Measurements from ENCODE around the gene OVCA2. TPM values are rescaled to one million over a fixed set of nuclear protein-coding genes. Genes with fewer than 3 reads are reported as not detected.

The OVCA2 gene
- total RNA-seq, 2 donors from 2014 or later: 17.1 to 36.3 TPM

DNA sequence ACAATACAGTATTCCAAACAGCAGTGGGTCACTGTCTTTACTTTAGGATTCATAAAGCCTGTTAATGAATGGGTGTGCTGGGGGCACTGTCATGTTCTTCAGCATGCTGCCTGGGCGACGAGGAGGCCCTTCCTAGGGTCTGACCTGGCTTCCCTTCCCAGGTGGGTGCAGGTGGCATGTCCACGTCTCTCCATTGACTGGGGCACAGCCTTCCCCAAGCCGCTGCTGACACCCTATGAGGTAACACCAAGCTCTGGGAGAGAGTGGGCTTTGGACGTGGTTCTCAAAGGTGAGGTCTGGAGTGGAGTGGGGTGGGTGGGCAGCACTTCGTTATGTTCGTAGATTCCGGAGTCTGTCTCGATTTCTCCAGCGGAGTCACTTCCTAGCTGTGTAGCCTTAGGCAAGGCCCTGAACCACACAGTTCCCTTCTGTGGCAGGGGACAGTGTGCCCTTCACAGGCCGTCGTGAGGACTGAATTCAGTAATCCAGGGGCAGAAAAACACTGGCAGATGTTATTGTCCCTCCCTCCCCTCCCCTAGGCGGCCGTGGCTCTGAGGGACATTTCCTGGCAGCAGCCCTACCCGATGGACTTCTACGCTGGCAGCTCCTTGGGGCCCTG is 771 bp upstream of the OVCA2 start:
- TF ChIP-seq POLR2A (IDR thresholded peaks at IDR 0.05): no peak
- TF ChIP-seq, protein P1, sequence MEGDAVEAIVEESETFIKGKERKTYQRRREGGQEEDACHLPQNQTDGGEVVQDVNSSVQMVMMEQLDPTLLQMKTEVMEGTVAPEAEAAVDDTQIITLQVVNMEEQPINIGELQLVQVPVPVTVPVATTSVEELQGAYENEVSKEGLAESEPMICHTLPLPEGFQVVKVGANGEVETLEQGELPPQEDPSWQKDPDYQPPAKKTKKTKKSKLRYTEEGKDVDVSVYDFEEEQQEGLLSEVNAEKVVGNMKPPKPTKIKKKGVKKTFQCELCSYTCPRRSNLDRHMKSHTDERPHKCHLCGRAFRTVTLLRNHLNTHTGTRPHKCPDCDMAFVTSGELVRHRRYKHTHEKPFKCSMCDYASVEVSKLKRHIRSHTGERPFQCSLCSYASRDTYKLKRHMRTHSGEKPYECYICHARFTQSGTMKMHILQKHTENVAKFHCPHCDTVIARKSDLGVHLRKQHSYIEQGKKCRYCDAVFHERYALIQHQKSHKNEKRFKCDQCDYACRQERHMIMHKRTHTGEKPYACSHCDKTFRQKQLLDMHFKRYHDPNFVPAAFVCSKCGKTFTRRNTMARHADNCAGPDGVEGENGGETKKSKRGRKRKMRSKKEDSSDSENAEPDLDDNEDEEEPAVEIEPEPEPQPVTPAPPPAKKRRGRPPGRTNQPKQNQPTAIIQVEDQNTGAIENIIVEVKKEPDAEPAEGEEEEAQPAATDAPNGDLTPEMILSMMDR (IDR thresholded peaks at IDR 0.05): no peak
- Histone ChIP-seq H3K27me3 (no peaks in the 10 kb centered on the region), H3K4me3 (peak overlapping the region in 1 of 2 donors; percentile 90), H3K9me3 (no peaks in the 10 kb centered on the region), H3K36me3 (replicated peaks in 1 of 2; ENCODE audit: insufficient read depth in 1 of 2, low read depth in 2 of 2) (peaks cover 0 to 15% of the 10 kb centered on the region in 2 donors), H3K4me1 (peaks cover 26% of the 10 kb centered on the region), H3K27ac (peak overlapping the region; percentile 66 to 90 (median 83))
- 43 to 52% methylated on average over 11 to 16 of the region's 16 CpGs for WGBS, 2 donors
- intact Hi-C loops (cut with DNase I): no loop called here
- DNase-seq (peak in 1 of 4 donors; percentile 60), ATAC-seq (no peak)

DNA sequence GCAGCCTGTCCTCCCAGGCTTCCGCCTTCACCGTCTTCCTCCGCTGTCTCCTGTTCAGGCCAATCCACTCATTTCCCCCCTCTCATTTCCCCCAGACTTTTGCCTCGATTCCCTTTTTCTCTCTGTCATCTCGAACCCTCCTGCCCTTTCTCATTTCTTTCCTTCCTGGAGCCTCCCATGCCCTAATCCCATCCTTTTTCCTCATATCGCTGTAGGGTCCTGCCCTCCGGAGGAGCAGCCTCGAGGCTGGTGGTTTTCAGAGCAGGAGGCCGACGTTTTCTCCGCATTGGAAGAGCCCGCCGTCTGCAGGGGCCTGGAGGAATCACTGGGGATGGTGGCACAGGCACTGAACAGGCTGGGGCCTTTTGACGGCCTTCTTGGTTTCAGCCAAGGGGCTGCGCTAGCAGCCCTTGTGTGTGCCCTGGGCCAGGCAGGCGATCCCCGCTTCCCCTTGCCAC is 597 bp downstream of the OVCA2 start:
- WGBS, 2 donors: 18 to 20% methylated on average over 17 of the region's 17 CpGs
- ATAC-seq (no peak), DNase-seq (no peak)
- peak overlapping the region; percentile 50 to 90 for H3K4me3 ChIP-seq
- peaks cover 26% of the 10 kb centered on the region for H3K4me1 ChIP-seq
- H3K27me3 ChIP-seq: no peaks in the 10 kb centered on the region
- TF ChIP-seq, protein P1 (IDR thresholded peaks at IDR 0.05): no peak
- no peaks in the 10 kb centered on the region for H3K9me3 ChIP-seq
- H3K27ac ChIP-seq: peak overlapping the region; percentile 74 to 90 (median 83)
- H3K36me3 ChIP-seq (replicated peaks in 1 of 2; ENCODE audit: insufficient read depth in 1 of 2, low read depth in 2 of 2): peaks cover 0 to 8% of the 10 kb centered on the region in 2 donors
- intact Hi-C loops (cut with DNase I): no loop called here

DNA sequence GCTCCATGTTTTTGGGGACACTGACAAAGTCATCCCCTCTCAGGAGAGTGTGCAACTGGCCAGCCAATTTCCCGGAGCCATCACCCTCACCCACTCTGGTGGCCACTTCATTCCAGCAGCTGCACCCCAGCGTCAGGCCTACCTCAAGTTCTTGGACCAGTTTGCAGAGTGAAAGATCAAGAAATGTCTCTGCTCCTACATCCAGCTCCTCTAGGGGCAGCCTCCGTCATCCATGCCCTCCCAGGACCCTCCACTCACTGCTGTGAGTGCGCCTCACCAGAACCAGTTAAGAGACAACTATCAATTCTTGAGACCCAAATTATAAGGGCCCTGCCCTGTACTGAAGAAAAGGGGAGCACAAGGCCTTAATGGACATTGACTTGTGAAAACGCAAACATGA is 1.1 kb downstream of the OVCA2 start:
- WGBS, 2 donors: 82 to 86% methylated on average over 5 of the region's 5 CpGs
- Histone ChIP-seq H3K4me3 (no peak overlapping the region), H3K27ac (no peak overlapping the region), H3K4me1 (peaks cover 26% of the 10 kb centered on the region), H3K36me3 (replicated peaks in 1 of 2; ENCODE audit: insufficient read depth in 1 of 2, low read depth in 2 of 2) (peaks cover 0 to 5% of the 10 kb centered on the region in 2 donors), H3K27me3 (peaks cover 0 to 1% of the 10 kb centered on the region in 2 donors), H3K9me3 (no peaks in the 10 kb centered on the region)
- DNase-seq (no peak), ATAC-seq (no peak)
- intact Hi-C loops (cut with DNase I): no loop called here
- TF ChIP-seq POLR2A (IDR thresholded peaks at IDR 0.05): no peak
- TF ChIP-seq, protein P1 (IDR thresholded peaks at IDR 0.05): no peak

DNA sequence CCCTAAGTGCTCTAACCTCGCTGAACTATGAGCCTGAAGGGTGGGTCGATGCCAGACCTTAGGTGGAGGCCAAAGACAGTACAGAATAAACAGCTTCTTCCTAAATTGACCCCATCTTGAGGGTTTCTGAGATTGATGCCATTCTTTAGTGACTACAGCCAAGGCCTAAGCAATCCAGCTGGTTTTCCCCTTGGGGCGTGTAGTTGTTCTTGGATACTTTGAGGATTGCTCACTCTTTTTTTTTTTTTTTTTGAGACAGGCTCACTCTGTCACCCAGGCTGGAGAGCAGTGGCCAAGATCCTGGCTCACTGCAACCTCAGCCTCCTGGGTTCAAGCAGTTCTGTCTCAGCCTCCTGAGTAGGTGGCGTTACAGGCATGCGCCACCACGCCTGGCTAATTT is 2.0 kb downstream of the OVCA2 start:
- intact Hi-C loops (cut with DNase I): no loop called here
- no peak for DNase-seq
- 86 to 92% methylated on average over 6 of the region's 6 CpGs for WGBS, 2 donors
- Histone ChIP-seq H3K4me1 (peaks cover 30% of the 10 kb centered on the region), H3K4me3 (no peak overlapping the region), H3K27ac (no peak overlapping the region), H3K27me3 (peaks cover 0 to 4% of the 10 kb centered on the region in 2 donors), H3K36me3 (replicated peaks in 1 of 2; ENCODE audit: insufficient read depth in 1 of 2, low read depth in 2 of 2) (peaks cover 0 to 5% of the 10 kb centered on the region in 2 donors), H3K9me3 (no peaks in the 10 kb centered on the region)
- TF ChIP-seq POLR2A (IDR thresholded peaks at IDR 0.05): no peak
- TF ChIP-seq, protein P1 (IDR thresholded peaks at IDR 0.05): no peak
- no peak for ATAC-seq

All from body of pancreas (tissue), 4 donors.